Fibroblast of lung (primary cell): ENCODE measurements around the gene PCSK2. TPM values are rescaled to one million over a fixed set of nuclear protein-coding genes. Genes with fewer than 3 reads are reported as not detected.

Source experiments
- DNase-seq, 2 donors: peaks; one replicate each; pipeline versions ENCODE4 v3.0.0 to v3.0.0-alpha.2; 2010; ENCODE audit warnings: low read depth in 2 of 2
- H2AFZ ChIP-seq: 2 replicates; pipeline ENCODE4 v1.5.1; 2012; ENCODE audit warnings: low read length, control low read depth, inconsistent platforms
- H3K27ac ChIP-seq: 2 replicates; pipeline ENCODE4 v1.5.1; 2011; ENCODE audit warnings: low read length, control low read depth; ENCODE audit not compliant: insufficient read depth
- H3K27me3 ChIP-seq: 2 replicates; pipeline ENCODE4 v1.5.1; 2011; ENCODE audit warnings: mild to moderate bottlenecking, low read length; ENCODE audit not compliant: control insufficient read depth, insufficient read depth
- H3K36me3 ChIP-seq: 2 replicates; pipeline ENCODE4 v1.5.1; 2011; ENCODE audit warnings: low read length; ENCODE audit not compliant: control insufficient read depth, insufficient read depth
- H3K4me1 ChIP-seq: 2 replicates; pipeline ENCODE4 v1.5.1; 2011; ENCODE audit warnings: low read length; ENCODE audit not compliant: control insufficient read depth, insufficient read depth; ENCODE audit errors: extremely low read depth
- H3K4me2 ChIP-seq: 2 replicates; pipeline ENCODE4 v1.5.1; 2011; ENCODE audit warnings: low read length, control low read depth; ENCODE audit not compliant: insufficient read depth; ENCODE audit errors: extremely low read depth
- H3K4me3 ChIP-seq, 4 experiments: fragments of 200-600 bp in 1 of 4; sonication (generic) in 1 of 4; replicated peaks in 1 of 4; 2 replicates each; pipeline ENCODE4 v1.5.1; 2011 to 2016; ENCODE audit warnings: low read length in 4 of 4, low read depth in 3 of 4, mild to moderate bottlenecking in 3 of 4, control low read depth in 2 of 4, inconsistent platforms in 1 of 4, mixed read lengths in 1 of 4; ENCODE audit not compliant: insufficient read depth in 1 of 4; ENCODE audit errors: control extremely low read depth in 1 of 4
- H3K79me2 ChIP-seq: 2 replicates; pipeline ENCODE4 v1.5.1; 2012; ENCODE audit warnings: mild to moderate bottlenecking, low read length, inconsistent platforms; ENCODE audit not compliant: control insufficient read depth, insufficient read depth
- H3K9ac ChIP-seq: 2 replicates; pipeline ENCODE4 v1.5.1; 2011; ENCODE audit warnings: mild to moderate bottlenecking, low read length, control low read depth; ENCODE audit not compliant: insufficient read depth
- H3K9me3 ChIP-seq: 2 replicates; pipeline ENCODE4 v1.5.1; 2012; ENCODE audit warnings: low read depth, low read length; ENCODE audit not compliant: control insufficient read depth, insufficient read depth
- H4K20me1 ChIP-seq: 2 replicates; pipeline ENCODE4 v1.5.1; 2011; ENCODE audit warnings: low read length; ENCODE audit not compliant: control insufficient read depth, insufficient read depth; ENCODE audit errors: extremely low read depth
- CTCF ChIP-seq, 2 donors: IDR thresholded peaks in 1 of 2; conservative IDR thresholded peaks in 1 of 2; 1 replicate in 1 of 2; 2 replicates in 1 of 2; pipeline ENCODE4 v1.5.1; 2011 to 2012; ENCODE audit warnings: low read length in 2 of 2, control low read depth in 1 of 2, inconsistent platforms in 1 of 2, low read depth in 1 of 2, mild to moderate bottlenecking in 1 of 2
- EZH2 ChIP-seq: IDR thresholded peaks from 2 replicates; pipeline ENCODE4 v1.5.1; 2012; ENCODE audit warnings: low read length, control low read depth, mild to moderate bottlenecking; ENCODE audit errors: missing control alignments
- polyA plus RNA-seq, 2 donors: library from polyadenylated mRNA; depleted of rRNA in 1 of 2; stranded (reverse) in 1 of 2; unstranded in 1 of 2; fragments of >200 nt; gene quantifications; 2 replicates each; pipeline ENCODE4 v1.2.1, GENCODE V29; 2011 to 2012; ENCODE audit warnings: missing spikeins in 1 of 2
- total RNA-seq: library from RNA; depleted of rRNA; stranded (reverse); fragments of >200 nt; gene quantifications from 2 replicates; pipeline ENCODE4 v1.2.1, GENCODE V29; 2014

PCSK2 gene
- total and polyA plus RNA-seq, 2 donors (not counting 1 experiment from before 2014, with no cell fraction given): under 0.01 to 1.2 TPM

GRCh38 chr20:17480696-17481095, 253.9 kb downstream of the PCSK2 start:
- no peak for DNase-seq
- no peak for TF ChIP-seq CTCF (conservative IDR thresholded peaks at IDR 0.05 in 1 of 2, IDR thresholded peaks at IDR 0.05 in 1 of 2; ENCODE audit: low read depth in 1 of 2, low read length in 2 of 2)
- TF ChIP-seq EZH2: no peak
- no peak overlapping the region for H3K27ac ChIP-seq

GRCh38 chr20:17481661-17482060, 254.8 kb downstream of the PCSK2 start:
- H3K4me3 ChIP-seq: no peak overlapping the region
- H3K36me3 ChIP-seq: no peaks in the 10 kb centered on the region
- H3K79me2 ChIP-seq: no peaks in the 10 kb centered on the region
- DNase-seq: no peak
- H3K4me2 ChIP-seq: no peak overlapping the region
- no peak overlapping the region for H2AFZ ChIP-seq
- no peaks in the 10 kb centered on the region for H3K4me1 ChIP-seq
- H3K27ac ChIP-seq: no peak overlapping the region
- no peak overlapping the region for H3K9ac ChIP-seq
- no peaks in the 10 kb centered on the region for H4K20me1 ChIP-seq
- H3K9me3 ChIP-seq: no peaks in the 10 kb centered on the region
- peaks cover 7% of the 10 kb centered on the region for H3K27me3 ChIP-seq
- TF ChIP-seq CTCF (conservative IDR thresholded peaks at IDR 0.05 in 1 of 2, IDR thresholded peaks at IDR 0.05 in 1 of 2; ENCODE audit: low read depth in 1 of 2, low read length in 2 of 2) (no peak), EZH2 (no peak)

More at GRCh38 chr20:17480696-17481095, 253.9 kb downstream of the PCSK2 start:
- Histone ChIP-seq H3K4me1 (no peaks in the 10 kb centered on the region), H3K27me3 (peaks cover 7% of the 10 kb centered on the region), H3K79me2 (no peaks in the 10 kb centered on the region), H3K4me2 (no peak overlapping the region), H2AFZ (no peak overlapping the region), H3K36me3 (no peaks in the 10 kb centered on the region), H3K9ac (no peak overlapping the region), H3K4me3 (no peak overlapping the region), H4K20me1 (no peaks in the 10 kb centered on the region), H3K9me3 (no peaks in the 10 kb centered on the region)

- Histone ChIP-seq H3K9me3 (no peaks in the 10 kb centered on the region), H3K4me1 (no peaks in the 10 kb centered on the region), H3K27me3 (peaks cover 7% of the 10 kb centered on the region), H2AFZ (no peak overlapping the region), H3K4me2 (no peak overlapping the region), H3K9ac (no peak overlapping the region), H3K4me3 (no peak overlapping the region), H3K36me3 (no peaks in the 10 kb centered on the region), H3K79me2 (no peaks in the 10 kb centered on the region), H3K27ac (no peak overlapping the region), H4K20me1 (no peaks in the 10 kb centered on the region)
- TF ChIP-seq EZH2 (no peak), CTCF (conservative IDR thresholded peaks at IDR 0.05 in 1 of 2, IDR thresholded peaks at IDR 0.05 in 1 of 2; ENCODE audit: low read depth in 1 of 2, low read length in 2 of 2) (no peak)
- no peak for DNase-seq
These were observed 255.7 kb downstream of the PCSK2 start for GRCh38 chr20:17482536-17482935.
